Astrocyte of the spinal cord (primary cell): Measurements from ENCODE around the gene EXD3.

Experiments
- DNase-seq: peaks from one replicate; pipeline ENCODE4 v3.0.0; 2011; ENCODE audit warnings: low read depth, low spot score
- H3K4me3 ChIP-seq: 2 replicates; pipeline ENCODE4 v1.5.1; 2011; ENCODE audit warnings: low read depth, mild to moderate bottlenecking, low read length, moderate library complexity
- in situ Hi-C: cut with HindIII; loops from 2 replicates; pipeline ENCODE4 v1.10.0; 2017; ENCODE audit warnings: low sequenced_read_pairs
- TF ChIP-seq, protein P1 (sequence below): IDR thresholded peaks from 2 replicates; pipeline ENCODE4 v1.5.1; 2012; ENCODE audit warnings: low read depth, mild to moderate bottlenecking, low read length, inconsistent platforms

Gene EXD3

DNA sequence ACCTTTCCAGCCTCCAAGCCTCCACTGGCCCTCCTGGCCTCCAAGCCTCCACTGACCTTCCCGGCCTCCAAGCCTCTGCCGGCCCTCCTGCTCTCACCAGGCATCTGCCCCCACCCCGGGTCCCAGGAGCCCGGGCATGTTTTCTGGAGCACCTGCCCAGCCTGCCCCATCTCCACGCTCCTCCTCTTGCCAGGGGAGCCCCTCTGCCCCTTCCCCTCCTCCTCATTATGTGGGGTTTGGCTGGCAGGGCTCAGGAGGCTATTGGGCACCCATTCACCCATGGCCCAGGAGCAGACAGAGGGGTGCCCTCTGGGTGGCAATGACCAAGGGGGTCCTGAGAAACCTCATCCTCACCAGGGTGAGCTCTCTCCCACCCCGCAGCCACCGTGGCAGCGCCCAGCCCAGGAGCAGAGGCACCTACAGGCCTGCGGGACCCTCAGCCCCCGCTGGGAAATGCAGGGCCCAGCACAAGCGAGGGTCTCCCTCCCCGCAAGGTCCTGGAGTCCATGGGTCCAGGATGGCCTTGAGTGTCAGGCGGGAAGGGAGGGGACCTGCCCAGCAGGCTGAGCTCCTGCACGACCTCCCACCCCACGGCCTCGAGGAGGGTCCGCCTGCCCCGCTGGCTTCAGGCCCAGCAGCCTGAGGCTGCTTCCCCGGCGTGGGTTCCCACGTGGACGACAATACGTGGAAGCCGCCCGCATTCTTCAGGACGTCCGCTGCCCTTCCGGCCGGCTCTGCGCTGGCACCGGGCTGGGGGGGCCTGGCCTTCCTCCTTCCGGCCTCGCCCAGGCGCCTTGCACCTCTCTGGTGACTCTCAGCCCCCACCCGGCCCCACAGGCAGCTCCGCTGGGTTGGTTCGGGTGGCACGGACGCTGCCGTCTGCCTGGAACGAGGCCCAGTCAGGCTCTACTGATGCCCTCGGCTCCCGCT is 69.5 kb downstream of the EXD3 start:
- no peak for DNase-seq
- in situ Hi-C loops, result no loop called here
- no peak overlapping the region for H3K4me3 ChIP-seq
- TF ChIP-seq, protein P1, sequence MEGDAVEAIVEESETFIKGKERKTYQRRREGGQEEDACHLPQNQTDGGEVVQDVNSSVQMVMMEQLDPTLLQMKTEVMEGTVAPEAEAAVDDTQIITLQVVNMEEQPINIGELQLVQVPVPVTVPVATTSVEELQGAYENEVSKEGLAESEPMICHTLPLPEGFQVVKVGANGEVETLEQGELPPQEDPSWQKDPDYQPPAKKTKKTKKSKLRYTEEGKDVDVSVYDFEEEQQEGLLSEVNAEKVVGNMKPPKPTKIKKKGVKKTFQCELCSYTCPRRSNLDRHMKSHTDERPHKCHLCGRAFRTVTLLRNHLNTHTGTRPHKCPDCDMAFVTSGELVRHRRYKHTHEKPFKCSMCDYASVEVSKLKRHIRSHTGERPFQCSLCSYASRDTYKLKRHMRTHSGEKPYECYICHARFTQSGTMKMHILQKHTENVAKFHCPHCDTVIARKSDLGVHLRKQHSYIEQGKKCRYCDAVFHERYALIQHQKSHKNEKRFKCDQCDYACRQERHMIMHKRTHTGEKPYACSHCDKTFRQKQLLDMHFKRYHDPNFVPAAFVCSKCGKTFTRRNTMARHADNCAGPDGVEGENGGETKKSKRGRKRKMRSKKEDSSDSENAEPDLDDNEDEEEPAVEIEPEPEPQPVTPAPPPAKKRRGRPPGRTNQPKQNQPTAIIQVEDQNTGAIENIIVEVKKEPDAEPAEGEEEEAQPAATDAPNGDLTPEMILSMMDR, result no peak

- TF ChIP-seq, protein P1, result no peak
- in situ Hi-C loops, result no loop called here
- DNase-seq, result no peak
- H3K4me3 ChIP-seq, result no peak overlapping the region
Measured at GRCh38 chr9:137352511-137353222, 70.3 kb downstream of the EXD3 start.

GRCh38 chr9:137351781-137352501 is 71.0 kb downstream of the EXD3 start:
- TF ChIP-seq, protein P1, result no peak
- no peak for DNase-seq
- in situ Hi-C loops, result no loop called here
- no peak overlapping the region for H3K4me3 ChIP-seq

GRCh38 chr9:137350696-137351584 is 72.0 kb downstream of the EXD3 start:
- TF ChIP-seq, protein P1, result no peak
- no peak for DNase-seq
- in situ Hi-C loops, result no loop called here
- H3K4me3 ChIP-seq, result no peak overlapping the region

GRCh38 chr9:137349471-137350033 is 73.4 kb downstream of the EXD3 start:
- in situ Hi-C loops, result no loop called here
- TF ChIP-seq, protein P1, result no peak
- H3K4me3 ChIP-seq, result no peak overlapping the region
- no peak for DNase-seq
